NCI-H1694 treated with DMSO at 0.1 percent for 48 hours (cell line): Measurements from ENCODE around the gene PSMB10.
A peak's percentile ranks its signal among the peaks of the same experiment; 100 is the strongest.

Experiments used
- DNase-seq: peaks from one replicate; lab custom pipeline; 2025; lab: John Stamatoyannopoulos, UW

The PSMB10 gene

GRCh38 chr16:67892375-67892774, 44.3 kb downstream of the PSMB10 start:
- no peak for DNase-seq

DNA sequence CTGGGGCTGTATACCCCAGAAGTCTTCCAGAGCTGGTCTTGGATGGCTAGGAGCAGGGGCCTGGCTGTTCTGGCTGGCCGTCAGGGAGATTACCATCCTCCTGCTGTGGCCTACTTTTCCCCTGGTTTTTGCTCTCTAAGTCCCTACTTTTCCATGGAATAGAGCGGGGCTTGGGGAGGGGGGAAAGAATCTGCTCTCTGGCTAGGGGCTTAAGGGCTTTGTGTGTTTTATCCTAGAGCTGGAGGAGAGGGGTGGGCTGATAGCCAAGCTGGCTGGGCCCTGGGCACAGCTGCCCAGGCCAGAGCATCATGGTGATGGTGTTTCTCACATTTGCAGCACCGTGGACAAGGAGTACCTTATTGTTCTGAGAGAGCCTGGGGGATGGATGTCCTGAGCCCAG, 48.3 kb downstream of the PSMB10 start:
- no peak for DNase-seq

GRCh38 chr16:67886387-67886786, 50.3 kb downstream of the PSMB10 start:
- DNase-seq = no peak

- no peak for DNase-seq
Measured at GRCh38 chr16:67885976-67886375, 50.7 kb downstream of the PSMB10 start.

DNA sequence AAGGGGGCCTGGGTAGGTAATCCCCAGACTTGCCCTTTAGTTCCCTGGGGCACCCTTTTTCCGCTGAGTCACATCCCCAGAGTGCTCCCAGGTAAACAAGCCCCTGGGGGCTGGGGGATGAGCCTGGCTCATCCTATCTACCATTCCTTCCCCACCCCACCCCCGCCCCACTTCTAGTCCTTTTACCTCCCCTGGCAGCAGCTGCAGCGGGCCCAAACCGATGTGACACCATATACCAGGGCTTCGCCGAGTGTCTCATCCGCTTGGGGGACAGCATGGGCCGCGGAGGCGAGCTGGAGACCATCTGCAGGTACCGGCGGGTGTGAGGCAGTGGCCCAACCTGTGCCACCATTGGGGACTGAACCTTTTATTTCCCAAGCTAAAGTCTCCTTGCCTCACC, 51.1 kb downstream of the PSMB10 start:
- DNase-seq = no peak

DNA sequence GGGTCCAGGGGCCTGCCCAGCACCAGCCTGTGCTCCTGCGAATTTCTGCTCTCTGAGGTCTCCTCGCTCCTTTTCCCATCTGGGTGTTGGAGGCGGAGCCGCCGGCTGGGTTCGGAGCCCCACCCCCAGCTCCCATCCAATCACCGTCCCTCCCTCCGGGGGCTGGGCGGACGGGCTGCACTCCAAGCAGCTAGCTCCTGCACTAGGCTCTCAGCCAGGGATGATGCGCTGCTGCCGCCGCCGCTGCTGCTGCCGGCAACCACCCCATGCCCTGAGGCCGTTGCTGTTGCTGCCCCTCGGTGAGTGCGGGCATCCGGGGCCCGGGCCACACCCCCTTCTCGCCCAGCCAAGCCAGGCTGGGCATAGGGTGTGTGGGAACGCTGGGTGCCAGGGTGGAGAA, 52.0 kb downstream of the PSMB10 start, which contains the start of gene NRN1L:
TSS of gene NRN1L (plus strand) at position 202 of the 400 bp plus-strand sequence. CDS start at position 221, 19 bp downstream.
- peak; percentile 74 for DNase-seq
